Testis (tissue), 2 donors: ENCODE results near the gene SETD1A.

Source experiments
- POLR2A ChIP-seq: fragments of 450-650 bp; IDR thresholded peaks from one replicate; pipeline ENCODE4 v1.6.1; 2017; ENCODE audit warnings: antibody characterized with exemption, mild to moderate bottlenecking, moderate library complexity
- TF ChIP-seq, protein P1 (sequence below), 3 experiments: fragments of 450-650 bp in 2 of 3; fragments of 200-600 bp in 1 of 3; sonication (generic) in 1 of 3; IDR thresholded peaks; one replicate each; pipeline ENCODE4 v1.5.1; 2016 to 2019; ENCODE audit warnings: antibody characterized with exemption in 3 of 3, mild to moderate bottlenecking in 2 of 3, moderate library complexity in 1 of 3

GRCh38 chr16:30983289-30983889 is 25.8 kb downstream of the SETD1A start:
- TF ChIP-seq, protein P1, sequence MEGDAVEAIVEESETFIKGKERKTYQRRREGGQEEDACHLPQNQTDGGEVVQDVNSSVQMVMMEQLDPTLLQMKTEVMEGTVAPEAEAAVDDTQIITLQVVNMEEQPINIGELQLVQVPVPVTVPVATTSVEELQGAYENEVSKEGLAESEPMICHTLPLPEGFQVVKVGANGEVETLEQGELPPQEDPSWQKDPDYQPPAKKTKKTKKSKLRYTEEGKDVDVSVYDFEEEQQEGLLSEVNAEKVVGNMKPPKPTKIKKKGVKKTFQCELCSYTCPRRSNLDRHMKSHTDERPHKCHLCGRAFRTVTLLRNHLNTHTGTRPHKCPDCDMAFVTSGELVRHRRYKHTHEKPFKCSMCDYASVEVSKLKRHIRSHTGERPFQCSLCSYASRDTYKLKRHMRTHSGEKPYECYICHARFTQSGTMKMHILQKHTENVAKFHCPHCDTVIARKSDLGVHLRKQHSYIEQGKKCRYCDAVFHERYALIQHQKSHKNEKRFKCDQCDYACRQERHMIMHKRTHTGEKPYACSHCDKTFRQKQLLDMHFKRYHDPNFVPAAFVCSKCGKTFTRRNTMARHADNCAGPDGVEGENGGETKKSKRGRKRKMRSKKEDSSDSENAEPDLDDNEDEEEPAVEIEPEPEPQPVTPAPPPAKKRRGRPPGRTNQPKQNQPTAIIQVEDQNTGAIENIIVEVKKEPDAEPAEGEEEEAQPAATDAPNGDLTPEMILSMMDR (IDR thresholded peaks at IDR 0.05) = no peak
- TF ChIP-seq POLR2A = no peak
